Skeletal muscle tissue (tissue), 4 donors: ENCODE results near the gene ARHGEF33. TPM values are rescaled to one million over a fixed set of nuclear protein-coding genes. Genes with fewer than 3 reads are reported as not detected.

Source experiments
- H3K27ac ChIP-seq: one replicate; pipeline ENCODE4 v1.7.0; 2013; ENCODE audit warnings: mild to moderate bottlenecking, low read depth, low read length, inconsistent platforms
- H3K27me3 ChIP-seq, 3 donors: one replicate each; pipeline ENCODE4 v1.7.0; 2013; ENCODE audit warnings: low read length in 3 of 3; ENCODE audit not compliant: control insufficient read depth in 3 of 3, insufficient read depth in 3 of 3
- H3K36me3 ChIP-seq, 3 donors: one replicate each; pipeline ENCODE4 v1.7.0; 2013; ENCODE audit warnings: low read length in 3 of 3; ENCODE audit not compliant: control insufficient read depth in 3 of 3, insufficient read depth in 3 of 3
- H3K4me1 ChIP-seq, 3 donors: one replicate each; pipeline ENCODE4 v1.7.0; 2013; ENCODE audit warnings: low read length in 3 of 3, mild to moderate bottlenecking in 3 of 3; ENCODE audit not compliant: control insufficient read depth in 3 of 3, insufficient read depth in 3 of 3
- H3K4me3 ChIP-seq, 3 donors: one replicate each; pipeline ENCODE4 v1.7.0; 2013; ENCODE audit warnings: low read length in 3 of 3
- H3K9ac ChIP-seq, 3 donors: one replicate each; pipeline ENCODE4 v1.7.0; 2013; ENCODE audit warnings: low read length in 3 of 3, mild to moderate bottlenecking in 3 of 3, moderate library complexity in 2 of 3, low read depth in 1 of 3
- H3K9me3 ChIP-seq, 3 donors: one replicate each; pipeline ENCODE4 v1.7.0; 2013; ENCODE audit warnings: low read length in 3 of 3; ENCODE audit not compliant: control insufficient read depth in 3 of 3
- total RNA-seq: library from RNA; depleted of rRNA; stranded (reverse); fragments of >200 nt; gene quantifications from one replicate; pipeline ENCODE4 v1.2.3, GENCODE V29; 2014
- donor health status: Osteomylitis.

ARHGEF33 gene
- total RNA-seq, 1 donor from 2014 or later = under 0.01 TPM

DNA sequence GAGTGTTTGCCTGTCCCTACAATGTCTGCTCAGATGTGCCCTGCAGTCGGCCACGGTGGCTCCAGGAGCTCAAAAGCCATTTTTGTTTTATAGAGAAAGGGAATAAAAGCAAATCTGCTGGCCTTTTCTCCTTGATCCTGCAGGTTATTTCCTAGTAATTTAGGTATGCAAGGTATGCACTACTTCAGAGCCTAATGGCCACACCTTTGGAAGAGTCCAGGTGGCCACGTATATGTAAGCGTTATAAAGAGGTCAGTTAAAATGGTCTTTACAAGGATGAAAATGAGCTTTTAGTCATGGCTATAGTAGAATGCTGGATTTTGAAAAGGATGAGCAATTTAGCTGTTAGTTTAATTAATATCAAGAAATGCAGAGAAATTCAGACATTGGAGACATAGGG, 81.7 kb downstream of the ARHGEF33 start:
- Histone ChIP-seq H3K9ac (no peak overlapping the region), H3K9me3 (no peaks in the 10 kb centered on the region), H3K4me3 (no peak overlapping the region), H3K4me1 (no peaks in the 10 kb centered on the region), H3K36me3 (no peaks in the 10 kb centered on the region), H3K27ac (no peak overlapping the region), H3K27me3 (no peaks in the 10 kb centered on the region)

GRCh38 chr2:38973266-38973665, 83.6 kb downstream of the ARHGEF33 start:
- no peaks in the 10 kb centered on the region for H3K36me3 ChIP-seq
- H3K9me3 ChIP-seq = no peaks in the 10 kb centered on the region
- H3K9ac ChIP-seq = no peak overlapping the region
- H3K27ac ChIP-seq = no peak overlapping the region
- no peak overlapping the region for H3K4me3 ChIP-seq
- no peaks in the 10 kb centered on the region for H3K4me1 ChIP-seq
- H3K27me3 ChIP-seq = no peaks in the 10 kb centered on the region

- Histone ChIP-seq H3K36me3 (no peaks in the 10 kb centered on the region), H3K9me3 (no peaks in the 10 kb centered on the region), H3K4me3 (no peak overlapping the region), H3K27ac (no peak overlapping the region), H3K4me1 (no peaks in the 10 kb centered on the region), H3K9ac (no peak overlapping the region), H3K27me3 (no peaks in the 10 kb centered on the region)
Measured at GRCh38 chr2:38975042-38975441, 85.4 kb downstream of the ARHGEF33 start.

- H3K27ac ChIP-seq = no peak overlapping the region
- H3K36me3 ChIP-seq = no peaks in the 10 kb centered on the region
- no peaks in the 10 kb centered on the region for H3K9me3 ChIP-seq
- H3K27me3 ChIP-seq = no peaks in the 10 kb centered on the region
- no peaks in the 10 kb centered on the region for H3K4me1 ChIP-seq
- H3K4me3 ChIP-seq = no peak overlapping the region
- H3K9ac ChIP-seq = no peak overlapping the region
Measured at GRCh38 chr2:38977047-38977446, 87.4 kb downstream of the ARHGEF33 start.

- Histone ChIP-seq H3K9ac (no peak overlapping the region), H3K36me3 (no peaks in the 10 kb centered on the region), H3K4me1 (no peaks in the 10 kb centered on the region), H3K4me3 (no peak overlapping the region), H3K27me3 (no peaks in the 10 kb centered on the region), H3K27ac (no peak overlapping the region), H3K9me3 (no peaks in the 10 kb centered on the region)
Measured at GRCh38 chr2:38978296-38978903, 88.7 kb downstream of the ARHGEF33 start.

GRCh38 chr2:38978908-38979307, 89.2 kb downstream of the ARHGEF33 start:
- Histone ChIP-seq H3K27ac (no peak overlapping the region), H3K4me1 (no peaks in the 10 kb centered on the region), H3K36me3 (peaks cover 0 to 1% (median under 1%) of the 10 kb centered on the region in 3 donors), H3K4me3 (no peak overlapping the region), H3K27me3 (no peaks in the 10 kb centered on the region), H3K9me3 (no peaks in the 10 kb centered on the region), H3K9ac (no peak overlapping the region)

DNA sequence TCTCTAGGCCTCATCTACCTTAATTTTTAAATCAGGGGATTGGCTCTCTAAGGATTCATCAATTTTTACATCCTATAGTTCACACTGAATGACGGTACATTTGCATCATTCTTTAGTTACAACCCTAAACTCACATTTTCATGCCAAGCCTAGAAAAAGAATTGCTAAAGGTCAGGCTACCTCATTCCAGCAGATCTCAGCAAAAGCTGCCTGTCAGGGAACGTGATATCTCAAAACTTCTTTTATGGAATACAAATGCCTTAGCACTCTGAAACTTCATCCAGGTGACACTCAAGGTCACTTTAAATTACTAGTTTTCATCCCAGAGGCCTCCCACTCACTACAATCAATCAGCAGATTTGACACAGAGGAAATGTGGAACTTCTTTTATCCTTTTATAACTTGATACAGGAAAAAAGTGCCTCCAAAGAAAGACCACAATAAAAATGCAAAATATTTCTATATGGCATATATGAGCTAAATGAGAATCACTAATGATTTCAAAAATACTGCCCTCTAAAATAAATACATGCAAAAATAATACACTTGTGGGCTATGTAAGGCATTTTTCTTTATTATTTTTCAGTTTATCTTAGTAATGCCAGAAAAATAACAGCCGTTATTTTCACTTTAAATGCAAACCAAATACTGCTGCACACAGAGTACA, 91.5 kb downstream of the ARHGEF33 start:
- H3K9ac ChIP-seq = no peak overlapping the region
- no peaks in the 10 kb centered on the region for H3K9me3 ChIP-seq
- no peak overlapping the region for H3K4me3 ChIP-seq
- H3K27me3 ChIP-seq = no peaks in the 10 kb centered on the region
- no peak overlapping the region for H3K27ac ChIP-seq
- H3K4me1 ChIP-seq = no peaks in the 10 kb centered on the region
- H3K36me3 ChIP-seq = peaks cover 5 to 18% (median 8%) of the 10 kb centered on the region in 3 donors

DNA sequence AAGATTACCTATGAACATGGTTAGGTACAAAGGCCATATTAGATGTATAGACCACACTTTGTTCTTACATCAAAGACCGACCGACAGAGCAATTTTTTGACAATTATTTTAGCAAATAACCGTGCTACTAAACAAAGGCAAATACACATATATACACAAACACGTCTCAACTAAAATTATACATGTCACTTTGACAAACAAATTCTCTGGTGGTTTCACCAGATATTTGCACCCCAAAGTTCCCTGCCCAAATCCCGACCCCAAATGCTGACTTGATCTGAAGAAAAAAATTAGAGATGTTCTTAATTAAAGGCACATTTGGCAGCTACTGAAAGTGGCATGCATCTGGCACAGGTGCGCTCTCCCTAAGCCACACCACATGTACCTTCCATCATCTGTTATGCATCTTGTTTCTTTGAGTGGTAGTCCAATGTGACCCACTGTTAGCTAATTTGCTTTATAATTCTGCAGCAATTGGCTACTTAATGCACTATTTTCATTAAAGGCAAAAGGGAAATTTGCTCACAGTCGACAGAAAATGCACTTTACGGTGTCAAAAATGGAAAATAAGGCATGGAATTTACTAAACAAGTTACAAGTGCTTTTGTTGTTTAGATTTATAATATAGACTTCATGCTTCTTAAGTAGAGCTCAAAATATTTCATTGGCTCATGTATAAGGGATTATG, 92.1 kb downstream of the ARHGEF33 start:
- no peak overlapping the region for H3K4me3 ChIP-seq
- no peaks in the 10 kb centered on the region for H3K9me3 ChIP-seq
- H3K36me3 ChIP-seq = peaks cover 5 to 21% (median 8%) of the 10 kb centered on the region in 3 donors
- no peak overlapping the region for H3K9ac ChIP-seq
- H3K4me1 ChIP-seq = no peaks in the 10 kb centered on the region
- no peak overlapping the region for H3K27ac ChIP-seq
- no peaks in the 10 kb centered on the region for H3K27me3 ChIP-seq

DNA sequence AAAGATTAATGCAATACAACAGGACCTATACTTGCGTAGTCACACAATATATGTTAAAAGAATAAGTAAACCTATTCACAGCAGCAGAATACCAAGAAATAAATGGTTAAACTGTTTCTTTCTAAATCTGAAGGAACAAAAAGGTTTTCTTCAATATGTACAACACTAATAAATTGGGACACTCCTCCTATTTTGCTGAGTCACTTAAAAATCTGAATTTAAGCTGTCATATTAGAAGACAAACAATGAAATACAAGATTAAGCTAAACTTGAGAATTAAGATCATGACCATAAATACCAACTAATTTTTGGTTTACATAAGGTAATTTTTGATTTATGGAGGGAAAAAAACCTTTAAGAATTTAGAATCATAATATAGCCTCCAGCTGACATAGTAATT, 92.8 kb downstream of the ARHGEF33 start:
- Histone ChIP-seq H3K27me3 (no peaks in the 10 kb centered on the region), H3K4me1 (no peaks in the 10 kb centered on the region), H3K9ac (no peak overlapping the region), H3K9me3 (no peaks in the 10 kb centered on the region), H3K27ac (no peak overlapping the region), H3K36me3 (peaks cover 5 to 21% (median 8%) of the 10 kb centered on the region in 3 donors), H3K4me3 (no peak overlapping the region)

GRCh38 chr2:38988716-38989115, 99.0 kb downstream of the ARHGEF33 start:
- Histone ChIP-seq H3K4me3 (no peak overlapping the region), H3K36me3 (peaks cover 5 to 31% (median 8%) of the 10 kb centered on the region in 3 donors), H3K9me3 (no peaks in the 10 kb centered on the region), H3K4me1 (no peaks in the 10 kb centered on the region), H3K9ac (no peak overlapping the region), H3K27me3 (no peaks in the 10 kb centered on the region), H3K27ac (no peak overlapping the region)
